GM12878 (cell line): ENCODE data around the gene NUP50. TPM values are rescaled to one million over a fixed set of nuclear protein-coding genes. Genes with fewer than 3 reads are reported as not detected.

Source experiments
- ATAC-seq: fragments of 200-7000 bp; cut with Tn5 transposase; 3 replicates; pipeline ENCODE4 v1.9.1; 2020; ENCODE audit warnings: mild to moderate bottlenecking, moderate library complexity
- BruUV-seq: library from RNA; stranded (reverse); fragments of 400-500 nt; replicated peaks from 2 replicates; lab custom pipeline; 2021; lab: Mats Ljungman, UMichigan
- CTCF ChIA-PET: fragments of 300-600 bp; sonication (Branson Sonifier 250); formaldehyde crosslinking; extraction: SDS; loops from one replicate; lab custom pipeline; 2021; ENCODE audit warnings: inconsistent platforms; lab: Yijun Ruan, JAX
- POLR2A ChIA-PET: fragments of 350-600 bp; formaldehyde crosslinking; extraction: SDS; loops from one replicate; lab custom pipeline; 2021; ENCODE audit warnings: inconsistent platforms; lab: Charles Lee
- RAD21 ChIA-PET: fragments of 300-600 bp; sonication (Branson Sonifier 250); formaldehyde crosslinking; loops from one replicate; lab custom pipeline; 2023; ENCODE audit warnings: antibody characterized with exemption; ENCODE audit not compliant: unreplicated experiment; lab: Charles Lee
- SMC1A ChIA-PET: fragments of 300-600 bp; sonication (Branson Sonifier 250); formaldehyde crosslinking; loops from one replicate; lab custom pipeline; 2023; ENCODE audit not compliant: unreplicated experiment, uncharacterized antibody; lab: Charles Lee
- DNase-seq: peaks from one replicate; pipeline ENCODE4 v3.0.0-alpha.2; 2011; ENCODE audit warnings: low read depth, low spot score
- FAIRE-seq: peaks from 3 replicates; lab custom pipeline; 2011; peaks lifted over from hg19 to GRCh38; lab: Jason Lieb, UNC
- H2AFZ ChIP-seq: 2 replicates; pipeline ENCODE4 v1.6.0; 2011; ENCODE audit warnings: low read depth, low read length, control low read depth; ENCODE audit not compliant: control insufficient read depth
- H3K27ac ChIP-seq: 2 replicates; pipeline ENCODE4 v1.5.1; 2011; ENCODE audit warnings: control low read depth; ENCODE audit not compliant: control insufficient read depth, insufficient read depth
- H3K27me3 ChIP-seq, 2 experiments: replicated peaks in 1 of 2; 2 replicates each; pipeline versions ENCODE4 v1.6.0 to v1.6.1; 2011; ENCODE audit warnings: low read length in 1 of 2; ENCODE audit not compliant: control insufficient read depth in 2 of 2, insufficient read depth in 2 of 2
- H3K36me3 ChIP-seq, 2 experiments: 2 replicates each; pipeline ENCODE4 v1.5.1; 2011; ENCODE audit warnings: low read length in 1 of 2; ENCODE audit not compliant: control insufficient read depth in 2 of 2, insufficient read depth in 2 of 2
- H3K4me1 ChIP-seq: 2 replicates; pipeline ENCODE4 v1.6.1; 2011; ENCODE audit warnings: mild to moderate bottlenecking, low read length, moderate library complexity, mixed read lengths; ENCODE audit not compliant: control insufficient read depth, insufficient read depth
- H3K4me2 ChIP-seq: 2 replicates; pipeline ENCODE4 v1.6.0; 2011; ENCODE audit warnings: control low read depth; ENCODE audit not compliant: control insufficient read depth, insufficient read depth
- H3K4me3 ChIP-seq: fragments of 200-600 bp; sonication (generic); 2 replicates; pipeline ENCODE4 v1.5.1; 2016
- H3K79me2 ChIP-seq: 2 replicates; pipeline ENCODE4 v1.6.0; 2011; ENCODE audit warnings: low read length; ENCODE audit not compliant: control insufficient read depth, insufficient read depth
- H3K9ac ChIP-seq: 2 replicates; pipeline ENCODE4 v1.8.0; 2011; ENCODE audit warnings: low read length, control low read depth, mixed read lengths; ENCODE audit not compliant: control insufficient read depth, insufficient read depth
- H3K9me3 ChIP-seq: replicated peaks from 3 replicates; pipeline ENCODE4 v1.5.1; 2011; ENCODE audit warnings: mild to moderate bottlenecking, low read length; ENCODE audit not compliant: control insufficient read depth, insufficient read depth
- H4K20me1 ChIP-seq: 2 replicates; pipeline ENCODE4 v1.6.0; 2011; ENCODE audit not compliant: control insufficient read depth, insufficient read depth
- HSF1 ChIP-seq: fragments of 150-350 bp; IDR thresholded peaks from 2 replicates; pipeline ENCODE4 v1.6.1; 2014; ENCODE audit warnings: mild to moderate bottlenecking, low read depth, low read length
- IKZF2 ChIP-seq, 2 experiments: fragments of 450-650 bp; IDR thresholded peaks; 2 replicates each; pipeline ENCODE4 v1.6.1; 2017; ENCODE audit warnings: mild to moderate bottlenecking in 2 of 2, moderate library complexity in 2 of 2
- ZZZ3 ChIP-seq: IDR thresholded peaks from 2 replicates; pipeline ENCODE4 v1.6.1; 2011; ENCODE audit warnings: low read depth; ENCODE audit not compliant: control insufficient read depth, insufficient read length
- WGBS: methylation state at CpG from one replicate; pipeline ENCODE4 v1.1.6; 2016; ENCODE audit warnings: low lambda C conversion rate; ENCODE audit not compliant: insufficient replicate concordance, insufficient coverage; ENCODE audit errors: missing lambda C conversion rate; 5-methylcytosine and 5-hydroxymethylcytosine counted together
- in situ Hi-C: fragments of 300-500 bp; cut with MboI; formaldehyde crosslinking; loops from 9 replicates; pipeline ENCODE4 v1.14.3; 2018; ENCODE audit warnings: mixed read lengths
- intact Hi-C: fragments of 100-400 bp; cut with micrococcal nuclease; formaldehyde crosslinking; loops from one replicate; pipeline ENCODE4 v1.14.2; 2022; ENCODE audit not compliant: unreplicated experiment
- polyA plus RNA-seq, 11 experiments: library from polyadenylated mRNA; depleted of rRNA in 4 of 11; unstranded in 6 of 11; stranded (reverse) in 5 of 11; fragments of >200 nt; fragmentation: Nextera tagmentation in 4 of 11; fragmentation: Illumina TruSeq in 1 of 11; extraction: Ambion mirVana in 4 of 11; extraction: Trizol in 1 of 11; gene quantifications; 1 replicate in 1 of 11; 2 replicates in 10 of 11; pipeline versions ENCODE4 v1.2.1 to v1.2.3, GENCODE V29; 2011 to 2016; ENCODE audit warnings: inconsistent platforms in 2 of 11, missing spikeins in 2 of 11, low read depth in 1 of 11
- total RNA-seq, 4 experiments: library from RNA; depleted of rRNA in 3 of 4; stranded (reverse); fragments of >200 nt in 3 of 4; fragmentation: Illumina TruSeq in 1 of 4; extraction: Trizol in 1 of 4; gene quantifications; 2 replicates each; pipeline versions ENCODE4 v1.2.1 to v1.2.3, GENCODE V29; 2013 to 2021
- TF ChIP-seq, protein P1 (sequence below): fragments of 450-650 bp; formaldehyde crosslinking; IDR thresholded peaks from 2 replicates; pipeline ENCODE4 v1.4.0; 2022; ENCODE audit warnings: mild to moderate bottlenecking, moderate library complexity

NUP50 gene
- total and polyA plus RNA-seq, 10 of the 15 experiments (the other 5 are each of a cell fraction or from before 2014, with no cell fraction given) = 36.8 to 125 (median 78.8) TPM

- TF ChIP-seq, protein P1, sequence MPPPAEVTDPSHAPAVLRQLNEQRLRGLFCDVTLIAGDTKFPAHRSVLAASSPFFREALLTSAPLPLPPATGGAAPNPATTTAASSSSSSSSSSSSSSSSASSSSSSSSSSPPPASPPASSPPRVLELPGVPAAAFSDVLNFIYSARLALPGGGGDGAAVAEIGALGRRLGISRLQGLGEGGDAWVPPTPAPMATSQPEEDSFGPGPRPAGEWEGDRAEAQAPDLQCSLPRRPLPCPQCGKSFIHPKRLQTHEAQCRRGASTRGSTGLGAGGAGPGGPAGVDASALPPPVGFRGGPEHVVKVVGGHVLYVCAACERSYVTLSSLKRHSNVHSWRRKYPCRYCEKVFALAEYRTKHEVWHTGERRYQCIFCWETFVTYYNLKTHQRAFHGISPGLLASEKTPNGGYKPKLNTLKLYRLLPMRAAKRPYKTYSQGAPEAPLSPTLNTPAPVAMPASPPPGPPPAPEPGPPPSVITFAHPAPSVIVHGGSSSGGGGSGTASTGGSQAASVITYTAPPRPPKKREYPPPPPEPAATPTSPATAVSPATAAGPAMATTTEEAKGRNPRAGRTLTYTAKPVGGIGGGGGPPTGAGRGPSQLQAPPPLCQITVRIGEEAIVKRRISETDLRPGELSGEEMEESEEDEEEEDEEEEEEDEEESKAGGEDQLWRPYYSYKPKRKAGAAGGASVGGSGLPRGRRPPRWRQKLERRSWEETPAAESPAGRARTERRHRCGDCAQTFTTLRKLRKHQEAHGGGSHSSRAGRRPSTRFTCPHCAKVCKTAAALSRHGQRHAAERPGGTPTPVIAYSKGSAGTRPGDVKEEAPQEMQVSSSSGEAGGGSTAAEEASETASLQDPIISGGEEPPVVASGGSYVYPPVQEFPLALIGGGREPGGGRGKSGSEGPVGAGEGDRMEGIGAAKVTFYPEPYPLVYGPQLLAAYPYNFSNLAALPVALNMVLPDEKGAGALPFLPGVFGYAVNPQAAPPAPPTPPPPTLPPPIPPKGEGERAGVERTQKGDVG (CRISPR knock-in tag) = no peak
Observed at GRCh38 chr22:45211848-45212247, 48.1 kb downstream of the NUP50 start (continued).

DNA sequence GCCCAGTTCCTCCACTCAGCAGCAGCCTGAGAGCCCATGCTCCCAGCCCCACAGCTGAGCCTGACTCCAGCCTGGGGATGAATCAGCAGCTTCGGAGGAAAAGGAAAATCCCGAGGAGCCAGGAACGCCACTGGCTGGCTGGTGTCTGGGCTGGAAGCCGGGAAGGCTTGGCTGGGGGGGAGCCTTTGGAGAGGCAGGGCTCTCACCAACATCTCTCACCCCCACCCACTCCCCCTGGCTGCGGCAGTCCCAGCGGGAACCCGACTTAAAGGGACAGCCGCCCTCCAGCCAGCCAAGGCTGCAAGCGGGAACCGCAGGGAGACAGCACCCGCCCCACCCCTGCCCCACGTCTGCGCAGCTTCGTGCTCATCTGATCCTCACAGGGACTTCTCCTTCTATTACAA is 48.6 kb downstream of the NUP50 start:
- Histone ChIP-seq H3K9me3 (no peaks in the 10 kb centered on the region), H3K27ac (no peak overlapping the region), H3K4me1 (peaks cover 15% of the 10 kb centered on the region), H3K27me3 (no peaks in the 10 kb centered on the region), H3K36me3 (peaks cover 2 to 18% of the 10 kb centered on the region in 2 experiments; a peak in 3 of 4 replicates), H4K20me1 (no peaks in the 10 kb centered on the region; the same call in 1 of the 2 replicates), H2AFZ (no peak overlapping the region), H3K9ac (no peak overlapping the region), H3K4me3 (no peak overlapping the region), H3K79me2 (peaks cover 21% of the 10 kb centered on the region), H3K4me2 (no peak overlapping the region)
- ChIA-PET POLR2A (no interaction called here), CTCF (interaction anchor here (0.6 kb wide), 1 partner anchor 235 kb away, joined by 3 read pairs; no protein-coding TSS in a partner anchor), RAD21 (no interaction called here), SMC1A (no interaction called here)
- DNase-seq (no peak), FAIRE-seq (no peak), ATAC-seq (no peak)
- in situ Hi-C loops = no loop called here
- WGBS = 98% methylated on average over 13 of the region's 14 CpGs
- intact Hi-C loops = no loop called here
- no TSS peak for BruUV-seq
- TF ChIP-seq HSF1 (no peak), IKZF2 (IDR thresholded peaks at IDR 0.05) (no peak), ZZZ3 (no peak)
